Hepatocyte (in vitro differentiated cells): ENCODE results near the gene TLR10.

Experiments used
- CTCF ChIP-seq: fragments of 200-600 bp; sonication (generic); IDR thresholded peaks from 2 replicates; pipeline ENCODE4 v1.5.1; 2016; ENCODE audit warnings: antibody characterized with exemption, mild to moderate bottlenecking; ENCODE audit not compliant: poor library complexity
- EZH2 ChIP-seq: fragments of 200-600 bp; sonication (generic); IDR thresholded peaks from 2 replicates; pipeline ENCODE4 v1.6.1; 2016; ENCODE audit warnings: antibody characterized with exemption, mild to moderate bottlenecking, borderline replicate concordance
- EZH2phosphoT487 ChIP-seq: fragments of 200-600 bp; sonication (generic); IDR thresholded peaks from one replicate; pipeline ENCODE4 v1.6.1; 2018; ENCODE audit warnings: antibody characterized with exemption, mild to moderate bottlenecking, low read depth, moderate library complexity; ENCODE audit not compliant: unreplicated experiment, severe bottlenecking

- TF ChIP-seq CTCF (no peak), EZH2 (no peak), EZH2phosphoT487 (no peak)
Measured at GRCh38 chr4:38745881-38746280, 36.9 kb downstream of the TLR10 start.
